Ureter (tissue), 1 donor: ENCODE results near the gene GLT1D1. TPM values are rescaled to one million over a fixed set of nuclear protein-coding genes. Genes with fewer than 3 reads are reported as not detected.

ENCODE experiments used
- DNase-seq: peaks from one replicate; pipeline ENCODE4 v3.0.0-alpha.2; 2020; ENCODE audit warnings: low spot score
- total RNA-seq: library from RNA; stranded (reverse); gene quantifications from one replicate; pipeline ENCODE4 v1.2.4, GENCODE V29; 2023
- donor health status: DM: yes; HTN: yes; CAD: no.

The GLT1D1 gene
- total RNA-seq, 1 donor from 2014 or later, result 0.94 TPM

DNA sequence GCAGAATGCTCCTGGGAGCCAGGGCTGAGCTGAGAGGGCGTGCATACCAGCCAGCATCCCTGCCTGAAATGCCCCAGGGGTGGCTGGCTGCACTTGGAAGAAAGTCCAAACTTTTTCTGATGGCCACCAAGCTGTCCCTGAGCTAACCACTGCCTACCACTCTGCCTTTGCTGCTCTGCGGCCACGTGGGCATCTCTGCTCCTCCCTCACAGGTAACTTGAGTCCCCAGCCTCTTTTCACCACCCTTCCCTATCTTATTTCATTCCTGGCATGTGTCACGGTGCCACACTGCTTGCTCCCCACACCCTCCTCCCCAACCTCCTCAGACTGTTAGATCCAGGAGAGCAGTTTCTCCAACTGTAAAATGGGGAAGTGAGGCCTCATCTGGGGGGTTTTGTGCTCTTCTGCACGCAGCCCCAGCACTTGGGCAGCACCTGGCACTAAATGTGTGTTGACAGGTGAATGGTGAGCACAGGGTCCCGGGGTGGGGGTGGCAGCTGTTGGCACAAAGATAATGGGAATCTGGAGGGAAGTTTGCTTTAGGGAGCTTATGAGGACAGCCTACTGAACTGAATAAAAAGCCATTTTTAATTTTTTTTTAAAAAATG is 113.0 kb downstream of the GLT1D1 start:
- no peak for DNase-seq

DNA sequence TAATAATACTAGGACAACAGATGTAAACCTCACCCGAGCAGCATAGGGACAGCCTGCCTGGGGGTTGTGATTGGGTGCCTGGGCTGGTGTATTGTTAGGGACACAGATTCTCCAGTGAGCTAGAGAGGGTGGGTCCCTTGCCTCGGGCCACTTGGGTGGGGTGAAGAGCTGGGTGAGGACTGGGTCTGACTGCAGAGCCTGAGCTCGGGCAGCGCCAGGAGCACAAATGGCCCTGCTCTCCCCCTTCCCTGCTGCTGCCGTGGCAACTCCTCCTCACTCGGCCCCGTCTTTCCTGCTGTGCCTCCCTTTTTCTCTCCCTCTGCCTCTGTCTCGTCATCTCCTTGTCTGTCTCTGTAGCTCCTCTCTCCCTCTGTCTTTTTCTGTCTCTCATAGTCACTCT is 115.4 kb downstream of the GLT1D1 start:
- no peak for DNase-seq

DNA sequence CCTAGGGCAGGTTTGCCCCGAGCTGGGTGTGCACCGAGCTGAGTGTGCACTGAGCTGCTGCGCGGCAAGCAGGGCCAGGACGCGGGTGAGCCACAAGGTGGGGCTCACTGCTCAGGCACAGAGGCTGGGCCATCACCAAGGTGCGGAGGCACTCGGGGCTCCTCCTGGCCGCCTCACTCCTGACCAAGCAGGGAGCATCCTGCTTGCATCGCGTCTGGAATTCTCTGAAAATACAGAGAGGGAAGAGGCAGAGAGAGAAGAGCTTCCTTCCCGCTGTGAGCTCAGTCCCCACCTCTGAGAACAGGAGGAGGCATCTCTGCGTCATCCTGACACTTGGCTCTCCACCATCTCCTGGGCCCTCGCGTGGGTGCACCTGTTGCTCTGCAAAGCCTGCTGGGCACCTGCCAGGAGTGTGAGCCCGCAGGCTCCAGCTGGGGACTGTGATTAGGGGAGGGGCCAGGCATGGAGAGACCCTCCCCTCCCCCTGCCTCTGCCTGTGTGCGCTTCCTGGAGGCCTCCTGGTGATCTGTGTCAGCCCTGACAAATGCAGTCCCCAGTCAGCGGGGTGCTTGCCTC is 116.3 kb downstream of the GLT1D1 start:
- no peak for DNase-seq

DNA sequence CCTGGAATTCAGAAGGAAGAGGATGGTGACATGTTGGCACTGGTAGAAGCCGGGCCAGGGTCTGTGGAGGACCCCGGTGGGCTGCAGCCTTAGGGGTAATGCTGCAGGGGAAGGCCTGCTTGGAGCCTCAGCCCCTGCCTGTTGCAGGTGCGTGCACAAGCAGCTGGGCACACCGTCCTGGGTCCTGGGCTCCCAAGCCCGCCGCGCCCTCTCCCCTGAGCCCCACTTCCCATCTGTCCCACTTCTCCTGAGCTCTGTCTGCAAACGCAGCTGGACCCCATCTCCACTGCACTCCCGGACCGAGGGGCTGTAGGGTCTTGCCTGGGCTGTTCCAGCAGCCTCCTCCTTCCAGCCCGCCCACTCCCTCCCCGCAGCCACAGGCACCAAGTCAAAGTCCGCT is 116.8 kb downstream of the GLT1D1 start:
- DNase-seq, result no peak

DNA sequence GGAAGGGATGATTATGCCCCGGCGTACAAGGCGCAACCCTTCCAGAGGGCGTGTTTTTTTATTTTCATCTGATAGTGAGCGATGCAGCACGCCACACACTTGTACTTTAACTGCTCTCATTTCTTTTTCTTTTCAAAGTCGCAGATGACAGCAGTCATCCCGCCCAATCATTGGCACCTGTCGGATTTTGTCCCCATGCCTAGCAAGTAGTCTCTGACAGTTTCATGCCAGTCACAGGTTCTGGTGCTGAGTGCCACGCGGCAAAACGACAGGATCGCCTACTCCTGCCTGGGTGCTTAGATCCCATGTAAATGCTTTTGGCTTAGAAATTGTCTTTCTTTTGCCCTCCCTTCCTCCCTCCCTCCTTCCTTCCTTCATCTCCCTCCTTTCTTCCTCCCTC is 117.7 kb downstream of the GLT1D1 start:
- no peak for DNase-seq

DNA sequence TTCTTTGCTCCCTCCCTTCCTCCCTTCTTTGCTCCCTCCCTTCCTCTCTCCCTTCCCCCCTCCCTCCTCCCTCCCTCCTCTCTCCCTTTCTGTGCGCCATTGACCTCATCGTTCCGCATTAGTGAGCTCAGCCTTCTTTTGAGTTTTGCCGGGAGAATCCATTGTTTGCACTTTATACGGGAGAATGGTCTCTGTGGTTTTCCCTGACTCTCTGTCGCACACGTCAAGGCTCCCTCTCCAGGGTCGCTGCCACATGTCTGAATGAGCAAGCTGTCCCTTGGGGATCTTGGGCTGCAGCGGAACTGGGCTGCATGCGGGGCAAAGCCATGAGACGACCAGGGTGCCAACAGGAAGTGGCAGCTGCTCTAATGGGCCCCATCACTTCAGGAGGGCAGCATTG is 118.5 kb downstream of the GLT1D1 start:
- no peak for DNase-seq

DNA sequence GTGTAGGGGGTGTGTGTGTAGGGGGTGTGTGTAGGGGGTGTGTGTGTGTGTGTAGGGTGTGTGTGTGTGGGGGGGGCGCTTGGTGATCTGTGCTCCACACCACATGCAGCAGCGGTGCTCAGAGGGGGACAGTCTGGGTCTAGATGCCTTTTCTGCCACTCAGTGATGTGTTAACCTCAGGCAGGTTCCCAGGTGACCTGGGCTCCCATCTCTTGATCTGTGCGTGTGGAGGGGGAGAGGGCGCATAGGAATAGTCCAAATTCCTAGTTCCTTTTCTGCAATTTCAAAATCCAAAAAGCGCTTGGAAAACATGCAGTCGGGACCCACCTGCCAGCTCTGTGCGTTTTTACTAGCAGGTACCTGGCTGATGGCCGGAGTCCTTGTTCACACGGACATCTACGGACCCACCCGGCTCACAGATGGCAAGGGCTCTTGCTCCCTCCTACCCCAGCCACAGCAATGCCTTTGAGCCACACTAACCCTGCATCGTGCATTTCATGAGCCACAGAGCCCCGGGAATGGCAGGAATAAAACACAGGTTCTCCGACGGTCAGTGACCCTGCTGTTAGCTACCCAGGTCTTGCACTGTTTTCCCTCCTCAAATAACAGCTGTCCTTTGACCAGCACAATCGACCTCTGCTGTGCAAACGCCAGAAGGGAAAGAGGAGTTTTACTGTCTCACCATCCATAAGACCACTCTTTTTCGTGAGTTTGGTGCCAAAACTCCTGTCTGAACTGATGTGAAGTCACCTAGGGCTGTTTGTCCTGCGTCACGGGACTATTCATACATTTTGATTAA is 120.8 kb downstream of the GLT1D1 start:
- DNase-seq, result no peak

DNA sequence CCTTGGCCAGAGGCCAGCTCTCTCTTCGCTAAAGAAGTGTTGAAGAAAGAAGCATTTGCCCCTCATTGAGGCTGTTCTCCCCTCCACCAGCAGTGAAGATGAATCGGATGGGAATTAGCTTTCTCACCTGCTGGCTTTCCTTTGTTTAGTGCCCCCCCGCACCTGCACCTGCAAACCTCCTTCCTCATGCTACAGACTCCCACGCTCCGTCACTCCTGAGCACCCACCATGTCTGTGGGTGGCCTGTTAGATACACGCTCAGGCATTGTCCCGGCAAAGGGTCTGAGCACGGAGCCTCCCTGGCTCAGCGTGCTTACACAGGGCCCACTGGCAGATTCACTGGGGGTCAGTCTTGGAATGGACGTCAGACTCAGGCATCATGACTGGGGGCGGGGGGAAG is 121.6 kb downstream of the GLT1D1 start:
- no peak for DNase-seq

DNA sequence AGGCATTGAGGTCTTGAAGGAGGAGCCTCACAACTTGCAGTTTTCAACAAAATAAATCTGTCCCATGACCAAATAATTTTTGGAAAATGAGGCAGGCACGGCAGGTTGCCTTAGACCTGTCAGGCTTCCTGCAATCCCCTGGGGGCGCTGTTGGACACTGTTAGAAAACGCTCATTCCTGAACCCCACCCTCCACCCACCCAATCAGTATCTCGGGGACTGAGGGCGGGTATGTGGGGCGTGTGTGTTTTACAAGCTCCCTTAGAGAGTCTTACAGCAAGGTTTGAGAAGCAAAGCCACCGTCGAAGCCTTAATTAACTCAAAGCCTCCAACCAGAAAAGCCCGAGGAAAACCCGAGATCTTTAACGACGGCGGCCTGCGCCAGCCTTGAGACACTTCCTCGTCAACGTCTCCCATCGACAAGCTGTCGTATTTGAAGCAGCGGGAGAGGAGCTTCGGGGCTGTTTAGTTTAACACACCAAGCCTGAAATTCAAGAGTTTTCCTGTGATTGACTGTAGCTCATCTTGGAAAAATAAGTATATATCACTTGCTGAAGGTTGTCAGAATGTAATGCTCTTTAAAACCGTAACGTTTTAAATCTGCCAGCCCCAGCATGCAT is 123.0 kb downstream of the GLT1D1 start:
- DNase-seq, result no peak

DNA sequence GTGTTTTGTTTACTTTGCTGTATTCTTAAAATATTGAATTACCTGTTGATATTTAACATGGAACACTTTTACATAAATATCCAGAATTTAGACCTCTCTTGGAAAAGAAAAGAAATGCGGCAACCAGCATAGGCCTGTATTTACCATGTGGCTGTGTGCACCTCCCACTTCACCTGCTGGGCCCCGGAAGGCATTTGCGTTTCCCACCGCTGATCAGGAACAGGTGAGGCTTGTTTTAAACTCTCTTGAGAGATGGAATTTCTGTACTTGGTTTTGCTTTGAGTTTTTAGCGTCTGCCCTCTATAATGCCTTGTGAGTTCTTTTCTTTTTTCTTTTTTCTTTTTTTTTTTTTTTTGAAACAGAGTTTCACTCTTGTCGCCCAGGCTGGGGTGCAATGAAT is 124.2 kb downstream of the GLT1D1 start:
- DNase-seq, result no peak

DNA sequence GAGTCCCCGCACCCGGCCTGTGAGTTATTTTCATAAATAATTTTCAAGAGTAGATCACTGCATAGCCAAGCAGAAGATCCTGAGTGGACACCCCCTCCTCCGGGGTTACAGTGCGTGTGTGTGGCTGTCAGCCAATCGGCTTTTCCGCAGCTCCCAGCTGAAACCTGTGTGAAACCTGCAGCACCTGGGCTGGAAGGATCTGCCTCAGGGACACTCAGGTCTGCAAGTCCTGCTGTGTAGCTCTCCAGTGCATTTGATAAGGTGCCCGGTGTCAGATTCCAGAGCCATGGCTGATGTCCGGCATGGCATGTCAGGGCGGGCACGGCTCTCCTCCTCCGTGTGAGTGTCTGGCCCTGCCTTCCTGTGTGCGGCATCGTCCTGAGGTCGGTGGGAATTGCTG is 124.8 kb downstream of the GLT1D1 start:
- DNase-seq, result no peak

DNA sequence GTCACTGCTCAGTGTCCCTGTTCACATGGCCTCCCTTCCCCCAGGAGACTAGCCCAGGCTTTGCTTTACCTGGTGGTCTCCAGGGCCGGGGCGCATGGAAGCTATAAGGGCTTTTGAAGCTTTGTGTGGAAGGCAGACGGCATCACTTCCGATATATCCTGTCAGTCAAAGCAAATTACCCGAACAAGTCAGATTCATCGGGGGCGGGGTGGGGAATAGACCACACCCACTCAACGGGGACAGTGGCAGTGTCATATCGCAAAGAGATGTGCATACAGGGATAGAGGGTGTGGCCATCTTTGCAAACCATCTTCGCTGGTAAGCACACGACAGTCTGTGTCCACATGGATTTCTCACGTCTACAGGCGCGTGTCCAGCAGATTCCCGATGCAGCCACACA is 127.3 kb downstream of the GLT1D1 start:
- DNase-seq, result no peak

DNA sequence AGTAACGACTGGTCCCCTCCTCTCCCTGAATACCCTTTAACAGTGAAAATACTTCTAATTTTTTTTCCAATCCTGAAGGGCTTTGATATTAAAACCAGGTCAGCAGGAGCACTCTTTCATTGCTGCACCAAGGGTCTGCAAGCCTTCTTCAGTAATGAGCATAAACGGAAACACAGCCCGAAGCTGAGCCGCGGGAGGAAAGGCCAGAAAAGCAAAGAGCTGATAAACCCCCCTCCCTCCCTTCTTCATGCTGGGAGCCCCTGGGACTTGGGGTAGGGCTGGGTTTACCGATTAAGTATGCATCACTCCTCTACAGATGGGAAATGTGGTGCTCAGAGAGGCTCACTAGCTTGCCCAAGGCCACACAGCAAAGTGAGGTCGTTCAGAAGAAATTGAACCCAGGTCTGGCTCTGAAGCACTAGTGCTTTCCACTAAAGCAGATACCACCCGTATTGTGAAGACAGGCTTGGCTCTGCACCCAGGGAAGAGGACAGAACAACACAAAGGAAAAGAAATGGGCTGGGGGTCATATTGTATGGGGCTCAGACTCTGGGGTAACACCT is 128.8 kb downstream of the GLT1D1 start:
- DNase-seq, result no peak

DNA sequence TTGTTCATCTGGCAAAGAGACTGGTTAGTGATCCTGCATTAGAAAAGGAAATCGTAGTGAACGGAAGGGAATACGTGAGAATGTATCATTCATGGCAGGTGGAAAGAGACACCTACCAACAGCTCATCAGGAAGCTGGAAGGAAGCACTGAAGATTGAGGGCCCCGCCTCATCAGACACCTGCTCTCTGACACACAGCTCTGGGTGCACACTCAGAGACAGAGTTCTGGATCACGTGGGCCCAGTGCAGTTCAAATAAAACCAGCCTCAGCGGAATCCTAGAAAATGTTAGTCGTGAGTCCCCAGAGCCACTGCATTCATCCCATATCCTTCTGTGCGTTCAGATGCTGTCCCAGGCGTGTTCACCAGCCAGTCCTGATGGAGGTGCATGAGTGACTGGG is 129.7 kb downstream of the GLT1D1 start:
- DNase-seq, result no peak

DNA sequence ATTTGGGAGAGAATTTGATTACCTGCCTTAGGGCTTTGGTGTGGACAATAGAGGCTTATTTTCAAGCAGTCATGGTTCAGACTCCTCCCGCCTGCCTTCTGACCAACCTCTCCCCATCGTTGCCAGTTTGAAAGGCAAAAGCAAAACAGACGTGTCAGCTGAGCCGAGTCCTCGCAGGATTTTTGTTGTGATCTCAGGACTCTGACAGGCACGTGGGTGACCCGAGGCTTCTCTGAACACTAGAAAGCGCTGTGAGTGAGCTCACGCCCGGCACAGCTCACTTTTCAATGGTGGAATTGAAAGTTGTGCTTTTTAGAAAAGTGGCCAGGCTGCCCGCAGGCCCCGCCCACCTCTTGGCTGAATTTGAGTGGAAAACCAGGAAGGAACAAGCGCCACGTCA is 130.1 kb downstream of the GLT1D1 start:
- DNase-seq, result no peak

DNA sequence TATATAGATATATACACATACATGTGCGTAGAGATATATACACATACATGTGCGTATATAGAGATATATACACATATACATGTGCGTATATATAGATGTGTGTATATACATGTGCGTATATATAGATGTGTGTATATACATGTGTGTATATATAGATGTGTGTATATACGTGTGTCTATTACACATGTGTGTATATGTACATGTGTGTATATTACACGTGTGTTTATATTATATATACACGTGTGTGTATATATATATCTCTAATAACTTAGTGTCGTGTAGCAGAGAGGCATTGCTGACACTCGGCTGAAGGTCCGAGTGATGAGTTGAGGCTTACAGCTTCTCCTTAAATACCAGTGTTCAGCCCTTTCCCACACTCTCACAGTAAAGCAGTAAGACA is 133.7 kb downstream of the GLT1D1 start:
- DNase-seq, result no peak

DNA sequence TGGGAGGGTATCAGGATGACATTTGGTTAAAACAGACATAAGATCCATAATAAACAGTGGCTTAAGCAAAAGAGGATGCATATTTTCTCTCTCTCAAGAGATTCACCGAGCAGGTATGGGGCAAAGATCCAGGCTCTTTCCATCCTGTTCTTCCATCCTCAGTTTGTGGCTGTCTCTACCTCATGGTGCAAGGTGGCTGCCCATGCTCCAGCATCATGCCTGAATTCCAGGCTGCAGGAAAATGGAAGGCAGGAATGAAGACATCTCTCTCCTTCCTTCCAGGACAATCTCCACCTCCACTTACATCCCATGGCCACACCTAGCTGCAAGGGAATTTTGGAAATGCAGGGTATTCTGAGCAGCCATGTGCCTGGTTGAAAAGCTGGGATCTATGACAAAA is 136.0 kb downstream of the GLT1D1 start:
- DNase-seq, result no peak

DNA sequence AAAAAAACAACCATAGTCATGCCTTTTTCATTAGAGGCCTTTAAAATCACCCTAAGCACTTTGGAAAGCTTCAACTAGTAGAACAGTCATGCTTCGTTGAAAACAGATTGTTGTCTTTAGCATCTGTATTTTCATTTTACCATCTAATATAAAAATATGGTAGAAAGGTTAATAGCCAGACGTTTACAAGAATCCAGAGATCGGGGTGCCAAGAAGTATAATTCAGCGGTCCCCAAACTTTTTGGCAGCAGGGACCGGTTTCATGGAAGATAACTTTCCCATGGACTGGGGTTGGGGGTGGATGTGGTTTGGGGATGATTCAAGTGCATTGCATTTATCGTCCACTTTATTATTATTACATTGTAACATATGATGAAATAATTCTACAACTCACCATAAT is 138.4 kb downstream of the GLT1D1 start:
- no peak for DNase-seq

DNA sequence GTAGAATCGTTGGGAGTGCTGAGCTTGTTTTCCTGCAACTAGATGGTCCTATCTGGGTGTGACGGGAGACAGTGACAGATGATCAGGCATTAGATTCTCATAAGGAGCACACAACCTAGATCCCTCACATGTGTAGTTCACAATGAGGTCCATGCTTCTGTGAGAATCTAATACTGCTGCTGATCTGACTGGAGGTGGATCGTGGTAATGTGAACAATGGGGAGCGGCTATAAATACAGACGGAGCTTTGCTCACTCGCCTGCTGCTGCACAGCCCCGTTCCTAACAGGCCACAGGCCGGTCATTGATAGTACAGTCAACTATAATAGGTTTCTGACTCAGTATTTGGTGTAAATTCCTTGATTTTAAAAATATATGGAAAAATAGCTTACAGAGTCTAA is 138.8 kb downstream of the GLT1D1 start:
- DNase-seq, result no peak

DNA sequence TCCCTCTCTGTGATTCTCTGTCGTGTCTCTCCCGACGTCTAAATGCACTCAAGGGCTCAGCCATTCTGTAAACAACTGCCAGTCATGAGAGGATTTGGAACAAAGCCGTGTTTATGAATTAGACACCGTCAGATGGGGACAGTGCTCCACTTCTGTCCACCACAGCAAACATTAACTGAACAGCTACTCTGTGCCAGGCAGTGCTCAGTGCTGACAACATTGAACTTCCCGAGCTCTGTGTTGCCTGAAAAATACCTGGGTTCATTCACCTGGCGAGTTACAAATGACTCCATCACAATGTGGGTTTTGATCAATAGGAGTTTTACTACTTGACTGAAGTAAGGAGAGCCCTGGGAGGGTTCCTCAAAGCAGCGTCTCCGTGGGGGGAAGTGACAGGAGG is 139.3 kb downstream of the GLT1D1 start:
- no peak for DNase-seq

DNA sequence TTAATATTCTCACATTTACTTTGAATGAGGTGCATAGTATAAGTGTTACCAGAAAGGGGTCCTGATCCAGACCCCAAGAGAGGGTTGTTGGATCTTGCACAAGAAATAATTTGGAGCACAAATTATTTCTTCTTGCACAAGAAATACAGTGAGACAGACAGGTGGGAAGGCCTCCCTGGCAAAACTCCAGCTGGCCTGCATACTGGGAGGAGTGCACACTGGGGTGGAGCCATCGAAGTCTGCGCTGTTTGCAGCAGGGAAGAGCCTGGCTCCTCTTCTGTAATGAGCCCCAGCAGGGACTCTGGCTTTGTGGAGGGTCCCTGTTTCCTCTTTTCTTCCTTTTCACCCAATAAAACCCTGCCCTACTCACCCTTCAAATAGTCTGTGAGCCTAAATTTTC is 141.6 kb downstream of the GLT1D1 start:
- DNase-seq, result no peak

DNA sequence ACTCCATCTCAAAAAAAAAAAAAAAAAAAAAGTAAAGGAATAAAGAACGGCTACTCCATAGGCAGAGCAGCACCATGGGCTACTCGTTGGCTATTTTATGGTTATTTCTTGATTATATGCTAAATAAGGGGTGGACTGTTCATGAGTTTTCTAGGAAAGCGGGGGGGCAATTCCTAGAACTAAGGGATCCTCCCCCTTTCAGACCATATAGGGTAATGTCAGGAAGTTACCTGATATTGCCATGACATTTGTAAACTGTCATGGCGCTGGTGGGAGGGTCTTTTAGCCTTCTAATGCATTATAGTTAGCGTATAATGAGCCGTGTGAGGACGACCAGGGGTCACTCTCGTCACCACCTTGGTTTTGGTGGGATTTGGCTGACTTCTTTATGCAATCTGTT is 142.3 kb downstream of the GLT1D1 start:
- DNase-seq, result no peak

DNA sequence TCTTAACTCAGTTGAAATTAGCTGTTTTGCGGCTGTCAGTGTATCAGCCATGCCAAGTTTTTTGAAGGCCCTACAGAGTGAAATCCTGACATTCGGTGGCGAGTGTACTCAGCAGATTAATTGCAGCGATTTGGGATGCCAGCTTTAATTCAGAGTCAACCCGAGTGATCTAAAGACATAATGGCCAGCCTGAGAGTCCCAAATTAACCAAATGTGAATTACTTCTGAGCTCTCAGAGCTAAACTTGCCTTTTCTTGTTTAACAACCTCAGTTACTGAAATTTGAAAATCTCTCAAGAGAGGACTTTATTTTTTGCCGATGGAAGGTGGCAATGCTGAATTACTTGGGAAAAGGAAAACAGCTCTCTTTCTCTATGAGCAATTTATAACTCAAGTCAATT is 148.5 kb downstream of the GLT1D1 start:
- DNase-seq, result no peak
